Embryonic facial prominence (tissue), 1 donor: ENCODE results near the gene TRUB2.

Experiments used
- DNase-seq: peaks from one replicate; pipeline ENCODE4 v3.0.0-alpha.2; 2016; ENCODE audit errors: extremely low spot score

The TRUB2 gene

DNA sequence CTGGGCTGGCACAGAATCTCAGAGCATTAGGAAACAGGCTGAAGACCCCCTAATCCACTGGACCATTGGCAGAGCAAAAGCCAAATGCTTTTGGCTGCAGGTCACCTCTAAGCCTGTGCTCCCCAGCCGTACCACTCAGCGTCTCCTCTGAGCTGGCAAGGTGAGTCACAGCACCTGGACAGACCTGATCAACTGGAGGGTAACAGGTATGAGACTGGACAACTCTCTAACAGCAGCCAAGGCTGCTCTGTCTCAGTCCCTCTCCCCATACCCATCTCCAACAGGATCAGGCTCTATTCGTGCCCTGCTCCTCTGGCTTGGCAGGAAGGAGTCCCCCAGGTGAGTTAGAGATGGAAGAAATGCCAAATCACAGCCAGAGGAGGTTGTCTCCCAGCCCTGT, 51.1 kb downstream of the TRUB2 start:
- DNase-seq = no peak

DNA sequence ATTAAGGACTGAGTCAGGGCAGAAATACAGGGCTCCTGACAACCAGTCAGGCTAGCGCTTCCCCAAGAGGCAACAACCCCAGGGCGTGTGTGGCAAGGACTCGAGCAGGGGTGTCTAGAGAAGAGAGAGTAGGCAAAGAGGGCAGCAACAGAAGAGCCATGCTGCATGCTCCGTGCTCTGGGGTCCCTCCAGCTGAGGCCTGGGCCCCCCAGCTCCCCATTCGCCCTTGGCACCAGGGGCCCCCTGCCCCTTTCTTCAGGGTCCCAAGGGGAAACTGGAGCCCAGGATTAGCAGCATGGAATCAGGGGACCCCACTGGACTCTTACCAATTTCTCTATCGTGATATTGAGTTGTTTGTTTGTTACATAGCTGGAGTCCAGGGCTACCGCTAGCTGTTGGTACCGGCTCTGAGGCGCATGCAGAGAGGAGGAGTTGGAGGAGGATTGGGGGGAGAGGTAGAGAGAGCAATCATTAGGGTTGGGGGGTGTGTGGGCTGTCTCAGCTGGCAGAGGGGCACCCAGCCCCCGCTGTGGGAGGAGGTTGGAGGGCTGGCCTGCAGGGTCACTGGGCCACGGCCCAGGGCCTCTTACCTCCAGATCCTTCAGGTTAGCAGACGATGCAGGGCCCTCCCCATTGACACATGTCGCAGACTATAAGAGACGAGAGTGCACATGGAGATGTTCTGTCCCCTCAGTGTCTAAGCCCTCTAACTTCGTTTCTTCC, 55.2 kb downstream of the TRUB2 start:
- DNase-seq = no peak

- DNase-seq = no peak
Observed at GRCh38 chr9:128265348-128265847, 56.8 kb downstream of the TRUB2 start.

DNA sequence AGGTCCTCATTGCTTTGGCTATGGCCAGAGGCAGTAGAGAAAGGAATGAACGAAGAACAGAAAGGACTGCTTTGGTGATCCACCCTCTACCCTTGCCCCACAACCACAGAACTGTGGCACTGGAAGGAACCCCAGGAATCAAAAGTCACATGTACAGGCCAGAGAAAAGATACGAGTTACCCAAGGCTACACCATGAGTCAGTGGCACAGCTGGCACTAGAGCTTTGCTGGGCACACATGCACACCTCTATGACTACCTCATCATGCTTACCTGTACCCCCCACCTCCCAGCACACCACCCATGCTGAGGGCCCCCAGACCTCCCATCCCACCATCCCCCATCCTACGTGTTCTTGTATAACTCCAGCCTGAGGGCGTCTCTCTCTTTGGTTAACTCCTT, 59.6 kb downstream of the TRUB2 start:
- DNase-seq = no peak

GRCh38 chr9:128260340-128260739, 61.9 kb downstream of the TRUB2 start:
- no peak for DNase-seq

GRCh38 chr9:128259156-128259555, 63.1 kb downstream of the TRUB2 start:
- DNase-seq = no peak

DNA sequence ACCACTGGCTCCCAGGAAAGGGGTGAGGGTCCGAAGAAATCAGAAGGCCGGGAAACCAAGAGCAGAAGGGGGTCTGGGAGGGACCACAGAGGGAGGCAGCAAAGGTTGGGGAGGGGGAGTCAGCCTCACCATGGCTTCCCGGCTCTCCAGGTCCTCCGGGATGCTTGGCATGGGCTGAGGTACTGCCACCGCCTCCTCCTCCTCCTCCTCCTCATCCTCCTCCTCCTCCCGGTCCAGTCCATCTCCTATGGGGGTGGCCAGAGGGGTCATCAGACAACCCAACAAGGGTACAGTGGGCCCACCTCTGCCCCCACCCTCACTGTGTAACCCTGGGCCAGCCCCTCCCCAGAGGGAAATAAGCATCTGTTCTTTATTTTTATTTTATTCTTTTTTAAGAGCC, 63.9 kb downstream of the TRUB2 start:
- DNase-seq = no peak

DNA sequence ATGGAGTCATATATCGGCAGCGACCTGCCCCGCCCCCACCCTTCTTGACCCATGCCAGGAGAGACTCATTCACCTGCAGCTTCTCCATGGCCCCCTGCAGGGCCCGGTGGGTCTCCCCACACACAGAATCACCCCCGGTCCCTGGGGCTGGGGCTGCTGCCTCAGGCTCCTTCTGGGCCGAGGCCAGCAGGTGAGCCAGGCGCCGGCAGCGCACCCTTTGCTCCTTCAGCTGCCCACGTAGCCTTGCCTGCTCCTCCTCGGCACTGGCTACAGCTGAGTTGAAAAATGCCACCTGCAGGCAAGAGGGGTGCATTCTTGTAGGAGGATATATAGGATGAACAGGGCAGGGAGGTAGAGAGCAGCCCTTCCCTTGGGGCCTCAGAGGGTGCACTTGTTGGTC, 64.3 kb downstream of the TRUB2 start:
- DNase-seq = no peak

GRCh38 chr9:128257086-128257825, 65.0 kb downstream of the TRUB2 start:
- no peak for DNase-seq
